Inferior parietal cortex (tissue), 1 donor: ENCODE data around the gene KRT23.

Experiments used
- DNase-seq: peaks from one replicate; pipeline ENCODE4 v3.0.0-alpha.2; 2016; ENCODE audit errors: extremely low spot score

KRT23 gene

DNA sequence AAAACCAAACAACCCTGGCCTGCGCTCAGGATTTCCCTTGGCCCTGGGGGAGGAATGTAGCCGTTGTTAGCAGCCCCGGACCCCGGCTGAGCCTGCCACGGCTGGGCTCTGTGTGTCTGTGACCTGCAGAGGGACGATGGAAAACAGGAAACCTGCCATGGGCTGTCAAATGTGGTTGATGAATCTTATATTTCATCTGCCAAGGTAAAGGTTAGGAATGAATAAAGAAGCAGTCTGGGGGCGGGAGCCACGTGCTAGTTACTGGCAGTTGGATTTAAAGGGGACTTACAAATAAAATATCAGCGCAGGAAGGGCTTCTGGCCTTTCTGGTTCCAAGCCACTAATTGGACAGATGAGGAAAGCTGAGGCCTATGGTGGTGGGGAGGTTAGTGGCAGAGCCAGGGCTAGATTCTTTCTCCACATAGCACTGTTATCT is at the start of gene KRT23:
TSS of gene KRT23 (minus strand) at position 263 of the 436 bp plus-strand sequence. CDS start 1,043 bp downstream, outside the sequence.
- DNase-seq, result no peak

GRCh38 chr17:40986920-40987319 is 49.5 kb upstream of the KRT23 start:
- DNase-seq, result no peak

GRCh38 chr17:40984226-40984625 is 46.8 kb upstream of the KRT23 start, which contains the start of gene KRT40:
KRT40 (minus strand) TSS chr17:40984326; CDS start chr17:40984273, 53 bp downstream.
- DNase-seq, result no peak

DNA sequence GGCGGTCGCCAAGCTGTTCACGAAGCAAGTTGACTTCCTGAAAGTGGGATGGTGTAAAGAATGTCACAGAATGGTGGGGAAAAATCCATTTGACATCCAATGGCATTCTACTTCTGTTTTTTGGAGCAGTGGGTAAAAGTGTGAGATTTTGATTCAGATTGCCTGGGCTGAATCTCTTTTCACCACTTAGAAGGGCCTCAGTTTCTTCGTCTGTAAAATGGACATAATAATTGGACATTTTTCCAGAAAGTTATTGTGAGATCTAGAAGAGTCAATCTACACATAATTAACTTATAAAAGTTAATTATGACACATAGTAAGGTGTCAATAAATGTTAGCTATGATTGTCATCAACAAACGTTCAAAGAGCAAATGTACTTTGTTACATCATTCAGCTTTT is 43.7 kb upstream of the KRT23 start:
- DNase-seq, result no peak

DNA sequence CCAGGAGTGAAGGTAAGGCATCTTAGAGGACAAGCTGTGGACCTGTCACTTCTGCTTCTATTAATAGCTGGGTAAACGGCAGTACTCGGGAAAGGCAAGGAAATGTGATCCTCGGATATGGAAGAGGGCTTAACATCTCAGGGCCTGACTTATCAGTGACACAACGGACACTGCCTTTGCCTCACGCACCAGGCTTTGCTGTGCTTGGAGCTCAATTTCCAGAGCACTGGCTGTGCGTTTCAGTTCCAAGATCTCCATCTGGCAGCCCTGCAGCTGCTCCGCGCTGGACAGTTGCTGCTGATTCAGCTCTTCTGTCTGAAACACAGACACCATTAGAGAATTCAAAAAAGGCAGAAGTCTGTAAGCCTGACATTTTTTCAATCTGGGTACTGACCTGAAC is 43.1 kb upstream of the KRT23 start:
- peak; percentile 47 for DNase-seq

- DNase-seq, result no peak
Measured at GRCh38 chr17:40980117-40980516, 42.7 kb upstream of the KRT23 start.

DNA sequence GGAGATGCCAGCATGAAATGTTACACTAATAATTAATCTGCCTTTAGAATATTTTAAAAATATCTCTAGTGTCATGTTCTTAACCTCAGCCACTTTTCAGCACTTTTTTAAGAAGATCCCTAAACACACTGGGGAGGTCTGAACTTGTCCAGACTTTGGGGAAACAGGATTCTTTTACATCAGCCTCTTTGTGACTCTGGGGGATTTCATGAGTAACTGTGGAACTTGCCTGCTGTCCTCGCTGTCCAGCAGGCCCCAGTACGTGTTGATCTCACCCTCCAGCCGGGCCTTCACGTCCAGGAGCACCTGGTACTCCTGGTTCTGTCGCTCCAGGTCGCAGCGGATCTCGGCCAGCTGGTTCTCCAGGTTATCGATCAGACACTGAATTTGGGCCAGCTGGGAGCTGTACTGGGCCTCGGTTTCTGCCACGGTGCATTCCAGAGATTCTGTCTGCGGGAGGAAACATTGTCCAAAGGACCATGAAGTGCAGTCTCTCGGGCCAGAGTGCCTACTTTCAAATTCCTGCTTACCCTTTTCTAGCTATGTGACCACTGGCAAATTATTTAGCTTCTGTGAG is 41.2 kb upstream of the KRT23 start:
- DNase-seq, result no peak

DNA sequence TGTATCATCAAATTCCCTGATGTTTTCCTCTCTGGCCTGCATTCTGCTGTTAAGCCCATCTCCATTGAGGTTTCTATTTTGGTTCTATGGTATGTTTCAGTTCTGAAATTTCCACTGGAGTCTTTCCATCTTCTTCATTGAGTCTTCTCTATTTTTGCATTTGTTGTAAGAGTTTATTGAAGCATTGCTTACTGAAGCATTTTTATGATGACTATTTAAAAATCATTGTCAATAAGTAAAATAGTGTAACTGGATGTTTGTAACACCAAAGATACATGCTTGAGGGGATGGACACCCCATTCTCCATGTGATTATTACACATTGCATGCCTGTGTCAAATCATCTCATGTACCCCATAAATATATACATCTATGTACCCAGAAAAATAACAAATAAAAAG is 38.1 kb upstream of the KRT23 start:
- no peak for DNase-seq

- DNase-seq, result no peak
Measured at GRCh38 chr17:40974366-40974765, 36.9 kb upstream of the KRT23 start.

GRCh38 chr17:40967582-40967981 is 30.1 kb upstream of the KRT23 start:
- no peak for DNase-seq

DNA sequence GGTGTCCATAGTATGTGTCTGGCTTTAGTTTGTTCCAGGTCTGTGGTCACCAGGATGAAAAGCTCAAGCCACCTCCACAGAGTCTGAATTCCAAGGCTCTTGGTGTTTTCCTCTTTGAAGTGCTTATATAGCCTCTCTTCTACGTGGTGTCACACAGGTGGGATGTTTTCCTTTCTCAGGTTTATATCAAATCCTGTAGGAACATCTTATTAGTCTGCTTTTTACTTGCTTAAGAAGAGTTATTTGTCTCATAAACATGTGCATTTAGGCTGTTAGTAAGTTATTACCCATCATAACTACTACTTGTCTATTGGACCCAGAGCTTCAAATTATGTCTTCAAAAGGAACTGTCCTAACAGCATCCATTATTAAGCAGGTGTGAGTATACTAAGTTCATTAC is 29.4 kb upstream of the KRT23 start, which contains the start of gene KRT39:
TSS of gene KRT39 (minus strand) at position 101 of the 400 bp plus-strand sequence. CDS start at position 9, 92 bp downstream.
- no peak for DNase-seq

DNA sequence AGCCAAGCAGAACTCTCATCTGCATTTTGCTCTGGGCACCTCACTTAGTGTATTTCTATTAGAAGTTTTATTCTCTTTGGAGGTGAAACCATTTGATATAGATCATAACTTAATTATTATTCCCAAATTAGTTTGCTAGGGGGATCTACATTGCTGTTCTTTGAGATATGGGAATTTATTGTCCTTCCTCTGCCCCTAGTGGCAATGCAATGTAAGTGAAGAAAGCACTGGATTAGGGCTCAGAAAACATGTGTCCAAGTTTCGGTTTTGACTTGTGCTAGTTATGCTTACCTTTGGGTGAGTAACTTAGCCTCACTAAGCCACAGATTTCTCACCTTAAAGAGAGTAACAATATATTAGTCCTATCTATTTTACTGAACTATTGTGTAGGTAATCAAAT is 26.4 kb upstream of the KRT23 start:
- DNase-seq, result no peak

DNA sequence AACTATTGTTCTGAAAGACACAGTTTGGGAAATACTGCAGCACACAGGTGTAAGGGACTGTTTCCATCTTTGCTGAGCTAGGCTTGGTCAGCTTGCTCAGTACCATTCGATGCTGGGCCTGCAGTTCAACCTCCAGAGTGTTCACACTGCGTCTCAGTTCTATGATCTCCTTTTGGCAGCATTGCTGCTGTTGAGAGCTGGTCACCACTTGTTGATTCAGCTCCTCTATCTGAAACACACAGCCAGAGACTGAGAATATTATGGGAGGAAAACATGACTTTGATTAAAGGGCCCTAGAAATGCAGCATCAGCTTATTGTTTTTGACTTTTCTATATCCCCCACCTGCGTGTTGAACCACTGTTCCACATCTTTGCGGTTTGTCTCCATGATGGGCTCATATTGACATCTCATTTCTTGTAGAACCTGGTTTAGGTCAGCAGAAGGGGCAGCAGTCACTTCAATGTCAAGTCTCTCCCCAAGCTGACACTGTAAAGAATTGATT is 24.7 kb upstream of the KRT23 start:
- no peak for DNase-seq

DNA sequence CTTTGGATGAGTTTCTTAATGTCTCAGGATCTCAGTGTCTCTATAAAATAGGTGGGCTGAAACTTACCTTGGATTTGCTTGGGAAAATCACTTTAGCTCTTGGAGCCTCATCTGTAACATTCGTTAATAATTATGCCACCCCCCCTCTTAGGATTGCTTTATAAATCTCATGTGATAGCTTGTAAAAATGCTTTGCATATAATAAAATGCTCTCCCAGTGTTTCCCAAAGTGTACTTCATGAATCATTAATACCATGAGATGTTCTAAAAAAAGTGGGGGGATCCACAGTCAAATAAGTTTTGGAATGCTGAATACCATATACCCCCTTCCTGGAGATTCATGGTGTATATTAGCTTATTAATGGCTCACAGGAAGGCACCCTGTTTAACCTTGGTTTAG is 24.1 kb upstream of the KRT23 start:
- DNase-seq, result no peak

GRCh38 chr17:40960144-40960543 is 22.7 kb upstream of the KRT23 start:
- no peak for DNase-seq

DNA sequence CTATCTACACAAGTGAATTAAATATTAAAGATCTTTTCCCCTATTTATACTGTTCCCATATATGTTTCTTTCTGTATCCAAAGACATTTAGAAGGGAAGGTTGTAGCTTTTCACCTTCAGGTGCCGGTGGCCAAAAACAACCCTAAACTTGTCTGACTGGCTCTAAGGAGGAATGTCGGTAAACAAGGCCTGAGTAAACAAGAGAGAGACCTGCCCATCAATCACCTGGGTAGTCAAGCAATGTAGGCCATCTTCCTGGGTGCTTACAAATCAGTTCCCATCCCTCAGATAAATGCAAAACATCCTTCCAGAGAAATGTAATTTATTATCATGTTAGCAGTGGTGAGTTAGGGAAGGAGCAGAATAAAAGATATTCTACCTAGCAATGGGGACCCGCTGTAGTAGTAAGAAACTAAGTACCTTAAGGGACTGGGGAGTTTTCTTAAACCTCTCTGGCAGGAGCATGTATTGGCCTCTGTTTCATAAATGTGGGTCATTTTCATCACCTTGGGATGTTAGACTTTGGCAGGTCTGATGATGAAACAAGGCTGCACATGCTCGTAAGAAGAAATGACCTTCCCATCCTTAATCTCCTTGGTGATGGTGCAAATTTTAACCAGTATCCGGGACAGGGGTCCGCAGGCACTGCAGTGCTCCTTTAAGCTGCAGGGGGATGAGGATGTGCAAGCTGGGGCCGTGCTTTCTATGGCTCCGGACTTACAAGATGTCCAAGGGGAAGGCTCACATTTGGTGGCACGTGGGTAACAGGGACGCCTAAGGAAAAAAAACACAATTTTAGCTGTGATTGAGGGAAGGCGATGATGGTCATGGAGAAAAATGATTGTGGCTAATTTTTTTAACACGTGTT is 20.9 kb upstream of the KRT23 start:
- DNase-seq, result no peak

GRCh38 chr17:40956401-40957254 is 19.2 kb upstream of the KRT23 start:
- DNase-seq, result no peak

DNA sequence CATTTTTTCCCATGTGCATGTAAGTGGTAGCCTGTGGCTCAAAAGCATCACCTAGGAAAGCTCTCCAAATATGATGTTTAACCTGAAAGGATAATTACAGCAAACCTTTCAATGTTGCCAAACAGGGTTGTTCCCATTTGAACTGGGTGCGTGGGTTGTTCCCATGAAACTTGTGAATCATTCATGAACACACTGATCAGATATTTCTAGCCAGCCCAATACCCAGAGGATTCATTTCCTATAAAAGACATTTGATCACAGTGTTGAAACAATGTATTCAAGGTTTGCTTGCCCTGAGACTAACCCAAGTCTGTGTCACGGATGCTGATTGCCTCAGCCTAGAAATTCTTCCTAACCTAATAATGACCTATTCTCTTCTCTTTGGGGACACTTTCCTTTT is 16.4 kb upstream of the KRT23 start:
- no peak for DNase-seq

- no peak for DNase-seq
Measured at GRCh38 chr17:40952661-40953060, 15.2 kb upstream of the KRT23 start.

- DNase-seq, result no peak
Measured at GRCh38 chr17:40952154-40952553, 14.7 kb upstream of the KRT23 start.

DNA sequence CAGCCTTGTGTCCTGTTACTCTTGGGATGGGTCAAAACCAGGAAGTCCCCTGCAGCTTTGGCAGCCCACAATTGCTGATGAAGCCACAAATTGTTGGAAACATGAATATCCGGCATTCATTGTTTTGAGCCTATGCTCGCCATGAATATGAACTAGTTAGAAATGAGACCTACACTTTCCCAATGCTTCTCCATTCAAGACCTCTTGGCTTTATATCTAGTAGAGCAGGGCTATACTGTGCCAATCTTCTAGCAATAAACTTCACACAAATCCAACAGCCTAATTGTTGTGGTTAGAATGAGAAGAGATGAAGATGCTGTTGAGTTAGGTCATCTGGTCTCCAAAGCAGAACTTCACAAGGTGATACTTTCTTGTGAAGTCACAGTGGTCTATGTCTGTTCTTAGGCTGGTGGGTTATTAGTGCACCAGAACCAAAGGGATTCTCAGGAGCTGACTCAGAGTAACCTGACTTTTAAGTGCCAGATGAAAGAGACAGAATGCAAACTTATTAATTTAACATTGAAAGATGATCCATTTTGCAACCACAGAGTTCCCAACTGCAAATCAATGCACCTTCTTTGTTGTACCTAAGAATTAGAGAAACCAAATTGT is 13.7 kb upstream of the KRT23 start:
- DNase-seq, result no peak

DNA sequence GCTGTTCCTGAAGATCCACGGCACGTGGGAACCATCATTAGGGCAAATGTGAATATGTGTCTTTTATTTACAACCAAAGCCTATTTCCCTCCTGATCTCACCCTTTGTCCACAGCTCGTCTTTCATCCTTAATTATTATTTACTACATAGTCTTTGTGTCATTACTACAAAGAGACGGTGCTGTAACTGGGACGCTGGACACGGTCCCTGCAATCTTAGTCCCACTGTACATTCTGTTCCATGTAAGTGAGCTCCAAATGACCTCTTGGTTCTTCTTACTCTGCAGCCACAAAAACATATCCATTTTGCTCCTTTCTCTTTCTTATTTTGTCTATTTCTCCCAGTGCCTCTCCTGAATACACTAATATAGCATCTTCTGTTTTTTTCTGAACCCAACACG is 12.7 kb upstream of the KRT23 start:
- DNase-seq, result no peak
